Activated CD8-positive, alpha-beta memory T cell treated with anti-CD3 and anti-CD28 coated beads for 48 hours (primary cell): Measurements from ENCODE around the gene RAB10.

Experiments
- DNase-seq, 3 experiments: peaks; one replicate each; pipeline ENCODE4 v3.0.0-alpha.2; 2020; ENCODE audit warnings: low read depth in 2 of 3, low spot score in 2 of 3

Gene RAB10

GRCh38 chr2:26178246-26178645 is 144.4 kb downstream of the RAB10 start:
- DNase-seq, result no peak

GRCh38 chr2:26178746-26179436 is 145.0 kb downstream of the RAB10 start:
- no peak for DNase-seq

GRCh38 chr2:26179446-26179913 is 145.6 kb downstream of the RAB10 start:
- no peak for DNase-seq

GRCh38 chr2:26182441-26182840 is 148.6 kb downstream of the RAB10 start:
- no peak for DNase-seq

- no peak for DNase-seq
These were observed 149.2 kb downstream of the RAB10 start for GRCh38 chr2:26182887-26183630.

- DNase-seq, result no peak
These were observed 150.2 kb downstream of the RAB10 start for GRCh38 chr2:26184121-26184520.

GRCh38 chr2:26184555-26185303 is 150.8 kb downstream of the RAB10 start:
- DNase-seq, result peak; percentile 50 to 64 (median 58)

- no peak for DNase-seq
These were observed 151.5 kb downstream of the RAB10 start for GRCh38 chr2:26185304-26185928.

GRCh38 chr2:26185954-26186770 is 152.3 kb downstream of the RAB10 start:
- DNase-seq, result no peak
